HCT116 (cell line): ENCODE results near the gene TMEM156. TPM values are rescaled to one million over a fixed set of nuclear protein-coding genes. Genes with fewer than 3 reads are reported as not detected.

Experiments
- ATAC-seq: fragments of 200-7000 bp; cut with Tn5 transposase; 2 replicates; pipeline ENCODE4 v1.9.1; 2020; ENCODE audit warnings: mild to moderate bottlenecking, moderate library complexity
- BruUV-seq: library from RNA; stranded (reverse); fragments of 400-500 nt; replicated peaks from 2 replicates; lab custom pipeline; 2021; lab: Mats Ljungman, UMichigan
- CTCF ChIA-PET: fragments of 300-600 bp; sonication (Branson Sonifier 250); formaldehyde crosslinking; loops from one replicate; lab custom pipeline; 2021; ENCODE audit warnings: antibody characterized with exemption; lab: Charles Lee
- POLR2A ChIA-PET: fragments of 300-600, 350-600 bp; sonication (Branson Sonifier 250); formaldehyde crosslinking; loops from one replicate; lab custom pipeline; 2021; ENCODE audit warnings: antibody characterized with exemption; lab: Charles Lee
- RAD21 ChIA-PET, 2 experiments: fragments of 300-600 bp; sonication (Branson Sonifier 250); formaldehyde crosslinking; loops; one replicate each; lab custom pipeline; 2023; ENCODE audit warnings: low total read pairs in 2 of 2; ENCODE audit not compliant: uncharacterized antibody in 2 of 2, unreplicated experiment in 2 of 2, low non-redundant PET in 1 of 2; lab: Charles Lee
- DNase-seq: peaks from one replicate; pipeline ENCODE4 v3.0.0-alpha.2; 2010; ENCODE audit warnings: low read depth, low spot score
- H2AFZ ChIP-seq: fragments of 200-600 bp; shearing (Covaris generic), sonication (generic); 2 replicates; pipeline ENCODE4 v1.6.1; 2017; ENCODE audit warnings: low read depth, mixed run types, mixed read lengths, antibody characterized with exemption, low read length; ENCODE audit not compliant: poor library complexity, severe bottlenecking
- H3K27ac ChIP-seq: 2 replicates; pipeline ENCODE4 v1.5.1; 2012; ENCODE audit warnings: low read depth, low read length
- H3K27me3 ChIP-seq: fragments of 200-600 bp; sonication (generic); 2 replicates; pipeline ENCODE4 v1.6.1; 2016; ENCODE audit warnings: mixed run types, low read length, mixed read lengths; ENCODE audit not compliant: insufficient read depth
- H3K36me3 ChIP-seq, 2 experiments: fragments of 200-500 bp in 1 of 2; fragments of 200-600 bp in 1 of 2; sonication (Bioruptor generic) in 1 of 2; sonication (generic) in 1 of 2; 2 replicates each; pipeline versions ENCODE4 v1.5.1 to v1.6.1; 2014 to 2016; ENCODE audit warnings: low read length in 2 of 2, inconsistent platforms in 1 of 2, mixed read lengths in 1 of 2, mixed run types in 1 of 2; ENCODE audit not compliant: insufficient read depth in 2 of 2, control insufficient read depth in 1 of 2
- H3K4me1 ChIP-seq, 2 experiments: fragments of 200-600 bp in 1 of 2; sonication (generic) in 1 of 2; 2 replicates each; pipeline versions ENCODE4 v1.5.1 to v1.6.1; 2012 to 2017; ENCODE audit warnings: low read length in 2 of 2, inconsistent platforms in 1 of 2, mild to moderate bottlenecking in 1 of 2, mixed read lengths in 1 of 2, mixed run types in 1 of 2, moderate library complexity in 1 of 2; ENCODE audit not compliant: insufficient read depth in 2 of 2, control insufficient read depth in 1 of 2
- H3K4me2 ChIP-seq: fragments of 200-600 bp; sonication (generic); 2 replicates; pipeline ENCODE4 v1.6.1; 2017; ENCODE audit warnings: mixed run types, low read length, mixed read lengths
- H3K4me3 ChIP-seq, 2 experiments: fragments of 200-600 bp in 1 of 2; sonication (generic) in 1 of 2; replicated peaks in 1 of 2; 2 replicates each; pipeline ENCODE4 v1.5.1; 2011 to 2016; ENCODE audit warnings: low read length in 2 of 2, control low read depth in 1 of 2, low read depth in 1 of 2, mild to moderate bottlenecking in 1 of 2, mixed read lengths in 1 of 2, mixed run types in 1 of 2
- H3K79me2 ChIP-seq: fragments of 200-600 bp; sonication (generic); 2 replicates; pipeline ENCODE4 v1.6.1; 2017; ENCODE audit warnings: mild to moderate bottlenecking, mixed run types, low read length, moderate library complexity, mixed read lengths; ENCODE audit not compliant: insufficient read depth
- H3K9ac ChIP-seq: fragments of 200-600 bp; sonication (generic); 2 replicates; pipeline ENCODE4 v1.6.1; 2016; ENCODE audit warnings: low read length, mixed read lengths
- H3K9me2 ChIP-seq: fragments of 200-600 bp; sonication (generic), shearing (Covaris generic); 2 replicates; pipeline ENCODE4 v1.6.1; 2017; ENCODE audit warnings: mixed run types, mild to moderate bottlenecking, moderate library complexity; ENCODE audit not compliant: insufficient read depth
- H3K9me3 ChIP-seq, 2 experiments: fragments of 200-500 bp in 1 of 2; fragments of 200-600 bp in 1 of 2; sonication (Bioruptor generic) in 1 of 2; sonication (generic) in 1 of 2; 2 replicates each; pipeline ENCODE4 v1.6.1; 2014 to 2017; ENCODE audit warnings: low read length in 2 of 2, mixed read lengths in 2 of 2, inconsistent platforms in 1 of 2, low read depth in 1 of 2, mild to moderate bottlenecking in 1 of 2, mixed run types in 1 of 2, moderate library complexity in 1 of 2; ENCODE audit not compliant: control insufficient read depth in 1 of 2, insufficient read depth in 1 of 2
- H4K20me1 ChIP-seq: fragments of 200-600 bp; sonication (generic), shearing (Covaris generic); 2 replicates; pipeline ENCODE4 v1.6.1; 2017; ENCODE audit warnings: mixed run types, mild to moderate bottlenecking, moderate library complexity; ENCODE audit not compliant: insufficient read depth
- EGR1 ChIP-seq: IDR thresholded peaks from 2 replicates; pipeline ENCODE4 v1.6.1; 2012; ENCODE audit warnings: low read depth
- EZH2 ChIP-seq: fragments of 200-600 bp; sonication (generic); IDR thresholded peaks from 2 replicates; pipeline ENCODE4 v1.6.1; 2017; ENCODE audit warnings: antibody characterized with exemption, mixed run types
- FOSL1 ChIP-seq: IDR thresholded peaks from 2 replicates; pipeline ENCODE4 v1.6.1; 2012; ENCODE audit warnings: low read depth
- JUND ChIP-seq: IDR thresholded peaks from 2 replicates; pipeline ENCODE4 v1.6.1; 2012
- POLR2AphosphoS5 ChIP-seq: IDR thresholded peaks from 2 replicates; pipeline ENCODE4 v1.6.1; 2011; ENCODE audit warnings: mild to moderate bottlenecking, low read depth, low read length, moderate library complexity
- RAD21 ChIP-seq: IDR thresholded peaks from 2 replicates; pipeline ENCODE4 v1.6.1; 2012; ENCODE audit warnings: low read depth, mild to moderate bottlenecking
- TCF7L2 ChIP-seq: IDR thresholded peaks from 2 replicates; pipeline ENCODE4 v1.7.0; 2011; ENCODE audit warnings: borderline replicate concordance, inconsistent platforms; ENCODE audit not compliant: insufficient read depth, insufficient read length; ENCODE audit errors: extremely low read depth
- YY1 ChIP-seq: IDR thresholded peaks from 2 replicates; pipeline ENCODE4 v1.6.1; 2011; ENCODE audit warnings: low read length, low read depth, moderate library complexity, mild to moderate bottlenecking; ENCODE audit not compliant: insufficient replicate concordance; ENCODE audit errors: extremely low read depth
- intact Hi-C: fragments of 100-400 bp; cut with micrococcal nuclease; formaldehyde crosslinking; loops from 2 replicates; pipeline ENCODE4 v1.10.0; 2022
- total RNA-seq: library from RNA; stranded (reverse); gene quantifications from one replicate; pipeline ENCODE4 v1.2.1, GENCODE V29; 2021; ENCODE audit not compliant: unreplicated experiment

The TMEM156 gene
- total RNA-seq, 1 experiment from 2014 or later = 0.22 TPM

GRCh38 chr4:38949411-38950051 lies 82.7 kb downstream of the TMEM156 start:
- Histone ChIP-seq H3K27me3 (peaks cover 4% of the 10 kb centered on the region; the same call in 1 of the 2 replicates), H4K20me1 (no peaks in the 10 kb centered on the region), H3K9me2 (no peaks in the 10 kb centered on the region), H3K9ac (no peak overlapping the region), H3K27ac (no peak overlapping the region), H3K4me2 (no peak overlapping the region), H3K4me3 (no peak overlapping the region), H3K4me1 (0 out of 4 replicates have a peak, but pooled peaks cover 0 to 9% of the 10 kb centered on the region in 2 experiments), H3K36me3 (no peaks in the 10 kb centered on the region), H3K9me3 (no peaks in the 10 kb centered on the region), H3K79me2 (no peaks in the 10 kb centered on the region), H2AFZ (no peak overlapping the region)
- intact Hi-C loops = no loop called here
- POLR2A ChIA-PET = interaction anchor here (0.8 kb wide), 1 partner anchor 232 kb away, joined by 3 read pairs; no protein-coding TSS in a partner anchor
- RAD21 ChIA-PET = no interaction called here
- no peak for DNase-seq
- TF ChIP-seq YY1 (no peak), EGR1 (no peak), EZH2 (no peak), POLR2AphosphoS5 (no peak)
- no TSS peak for BruUV-seq
- CTCF ChIA-PET = no interaction called here
- no peak for ATAC-seq

- CTCF ChIA-PET = no interaction called here
- RAD21 ChIA-PET = no interaction called here
- no peak overlapping the region for H3K27ac ChIP-seq
- TF ChIP-seq EGR1 (no peak), FOSL1 (peak; percentile 14; the same call in 1 of the 2 replicates), JUND (no peak), TCF7L2 (no peak), RAD21 (no peak)
- POLR2A ChIA-PET = no interaction called here
- ATAC-seq (no peak), DNase-seq (no peak)
- no peak overlapping the region for H2AFZ ChIP-seq
- H3K4me1 ChIP-seq = 0 out of 4 replicates have a peak, but pooled peaks cover 0 to 9% of the 10 kb centered on the region in 2 experiments
- intact Hi-C loops = no loop called here
- H3K4me3 ChIP-seq = no peak overlapping the region
- no peaks in the 10 kb centered on the region for H3K9me3 ChIP-seq
- no peaks in the 10 kb centered on the region for H3K79me2 ChIP-seq
- no peaks in the 10 kb centered on the region for H3K36me3 ChIP-seq
- no TSS peak for BruUV-seq
- no peaks in the 10 kb centered on the region for H4K20me1 ChIP-seq
- no peak overlapping the region; the same call in 1 of the 2 replicates for H3K4me2 ChIP-seq
- no peak overlapping the region for H3K9ac ChIP-seq
- H3K9me2 ChIP-seq = no peaks in the 10 kb centered on the region
- peaks cover 4% of the 10 kb centered on the region; the same call in 1 of the 2 replicates for H3K27me3 ChIP-seq
These were observed 83.7 kb downstream of the TMEM156 start for GRCh38 chr4:38948551-38948950.
